Medulla oblongata (tissue), 1 donor: ENCODE measurements around the gene TBL1X.
A peak's percentile ranks its signal among the peaks of the same experiment; 100 is the strongest.

Experiments used
- DNase-seq: peaks from one replicate; pipeline ENCODE4 v3.0.0-alpha.2; 2015; ENCODE audit errors: extremely low spot score

The TBL1X gene

DNA sequence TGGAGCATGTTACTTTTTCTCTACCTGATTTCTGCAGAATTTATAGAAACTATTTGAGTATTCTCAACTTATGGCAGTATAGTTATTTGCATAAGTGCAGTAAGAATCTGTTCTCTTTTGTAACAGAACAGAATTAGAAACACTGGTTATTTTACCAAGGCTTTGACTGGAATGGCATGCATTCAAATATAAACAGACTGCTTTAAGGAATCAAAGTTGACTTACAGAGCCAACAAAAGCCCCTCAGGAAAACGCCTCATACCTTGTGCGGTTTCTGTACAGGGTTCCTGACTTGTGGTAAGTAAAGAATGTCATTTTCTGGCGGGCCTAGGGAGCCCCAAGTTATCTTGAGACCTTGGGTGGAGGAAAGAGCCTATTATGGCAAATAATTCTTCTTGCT, 203.7 kb downstream of the TBL1X start:
- DNase-seq: no peak

DNA sequence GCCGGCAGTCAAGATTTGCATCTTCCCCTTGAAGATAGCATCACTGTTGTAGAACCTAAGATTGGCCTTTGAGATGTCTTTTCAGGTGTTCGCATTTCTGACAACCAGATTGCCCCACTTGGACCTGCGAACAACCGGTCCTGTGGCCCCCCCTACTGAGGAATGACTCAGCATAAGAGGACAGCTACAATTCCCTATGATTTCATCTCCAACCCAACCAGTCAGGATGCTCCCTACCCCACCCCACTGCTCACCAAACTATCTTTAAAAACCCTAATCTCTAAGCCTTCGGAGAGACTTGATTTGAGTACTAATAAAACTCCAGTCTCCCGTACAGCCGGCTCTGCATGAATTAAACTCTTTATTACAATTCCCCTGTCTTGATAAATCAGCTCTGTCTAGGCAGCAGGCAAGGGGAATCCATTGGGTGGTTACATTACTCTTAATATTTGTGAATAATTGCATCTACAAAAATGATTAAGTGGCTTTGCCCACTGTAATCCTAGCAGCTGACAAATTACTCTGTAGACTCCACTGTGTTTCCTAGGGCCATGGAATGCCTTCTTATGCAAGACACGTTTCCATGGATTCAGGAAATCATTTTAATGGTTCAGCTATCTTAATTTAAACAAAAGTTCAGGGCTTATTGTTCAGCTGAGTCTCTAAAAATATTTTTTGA, 205.4 kb downstream of the TBL1X start:
- no peak for DNase-seq

DNA sequence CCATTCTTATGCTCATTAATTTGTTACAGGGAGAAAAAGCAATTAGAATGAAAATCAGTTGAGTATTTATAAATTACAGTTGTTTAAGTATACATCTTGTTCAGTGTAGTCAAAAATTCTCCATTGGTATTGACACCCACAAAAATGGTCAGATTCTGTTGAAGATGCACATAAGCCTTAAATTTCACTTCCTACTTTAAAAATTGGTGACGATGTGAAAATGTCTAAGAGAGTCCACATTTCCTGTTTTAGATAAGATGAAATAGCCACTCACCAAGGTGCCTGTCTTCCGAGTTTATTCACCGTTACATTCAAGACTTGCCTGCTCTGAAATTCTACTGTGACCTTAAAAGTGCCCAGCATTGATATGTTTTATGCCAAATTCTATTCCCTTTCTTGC, 207.1 kb downstream of the TBL1X start:
- no peak for DNase-seq

DNA sequence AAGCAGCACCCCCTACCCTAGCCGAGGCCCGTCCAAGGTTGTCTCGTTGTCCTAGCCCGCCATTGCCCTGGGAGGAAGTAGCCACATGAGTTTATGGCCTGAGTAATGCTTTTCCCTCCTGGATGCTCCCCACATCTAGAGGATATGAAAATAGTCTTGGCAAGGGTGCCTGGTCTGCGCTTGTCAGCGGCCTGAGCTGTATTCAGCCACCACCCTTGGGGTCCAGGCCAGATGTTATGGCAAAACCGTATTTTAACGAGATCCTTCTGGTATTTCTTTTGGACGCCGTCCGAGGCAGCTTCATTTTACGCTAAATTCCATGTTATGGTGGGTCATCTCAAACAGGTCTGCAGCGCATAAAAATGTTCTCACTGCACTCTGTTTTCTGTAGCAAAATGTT, 211.4 kb downstream of the TBL1X start:
- no peak for DNase-seq

DNA sequence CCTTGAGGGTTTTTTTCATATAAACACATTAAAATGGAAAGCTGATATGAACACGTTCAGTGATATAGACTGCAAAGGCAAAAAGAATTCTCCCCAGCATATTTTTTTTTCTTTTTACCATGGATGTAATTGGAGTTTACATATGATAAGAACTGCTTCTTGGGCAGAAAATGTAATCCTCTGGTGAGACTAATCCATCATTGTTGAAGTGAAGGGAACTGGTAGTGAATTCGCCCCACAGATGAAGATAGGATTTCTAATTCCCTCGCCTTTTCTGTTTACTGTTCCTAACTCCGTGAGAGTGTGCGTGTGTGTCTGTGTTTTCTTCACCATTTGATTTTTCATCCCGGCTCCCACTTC, 211.9 kb downstream of the TBL1X start:
- DNase-seq: no peak

DNA sequence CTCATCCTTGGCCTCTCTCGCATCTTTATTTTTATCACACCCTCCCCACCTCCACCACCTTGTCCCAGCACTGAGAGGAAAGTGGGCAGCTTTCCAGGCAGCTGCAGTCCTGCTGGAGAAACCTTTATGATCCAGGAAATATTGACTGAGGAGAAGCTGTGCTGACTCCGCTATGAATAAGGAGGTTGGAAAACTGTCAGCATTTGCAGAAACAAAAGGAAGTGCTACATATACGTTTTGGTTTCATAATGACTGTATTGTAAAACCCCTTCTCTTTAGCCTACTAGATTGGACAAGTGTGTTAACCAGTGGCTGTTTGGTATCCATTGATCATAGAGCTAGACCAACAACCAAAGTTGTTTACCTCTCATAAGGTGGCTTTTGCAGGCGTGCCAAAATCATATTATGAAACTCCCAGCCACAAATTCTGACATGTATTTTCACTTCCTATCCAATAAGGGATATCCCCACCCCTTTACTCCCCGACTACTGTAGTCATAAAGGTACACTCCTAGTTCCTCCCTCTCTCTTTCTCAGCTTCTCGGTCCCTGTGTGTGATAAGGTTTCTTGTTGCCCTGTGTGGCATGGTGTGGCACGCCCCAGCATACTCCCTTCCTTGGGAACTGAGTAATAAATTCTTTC, 212.4 kb downstream of the TBL1X start:
- DNase-seq: peak; percentile 20

DNA sequence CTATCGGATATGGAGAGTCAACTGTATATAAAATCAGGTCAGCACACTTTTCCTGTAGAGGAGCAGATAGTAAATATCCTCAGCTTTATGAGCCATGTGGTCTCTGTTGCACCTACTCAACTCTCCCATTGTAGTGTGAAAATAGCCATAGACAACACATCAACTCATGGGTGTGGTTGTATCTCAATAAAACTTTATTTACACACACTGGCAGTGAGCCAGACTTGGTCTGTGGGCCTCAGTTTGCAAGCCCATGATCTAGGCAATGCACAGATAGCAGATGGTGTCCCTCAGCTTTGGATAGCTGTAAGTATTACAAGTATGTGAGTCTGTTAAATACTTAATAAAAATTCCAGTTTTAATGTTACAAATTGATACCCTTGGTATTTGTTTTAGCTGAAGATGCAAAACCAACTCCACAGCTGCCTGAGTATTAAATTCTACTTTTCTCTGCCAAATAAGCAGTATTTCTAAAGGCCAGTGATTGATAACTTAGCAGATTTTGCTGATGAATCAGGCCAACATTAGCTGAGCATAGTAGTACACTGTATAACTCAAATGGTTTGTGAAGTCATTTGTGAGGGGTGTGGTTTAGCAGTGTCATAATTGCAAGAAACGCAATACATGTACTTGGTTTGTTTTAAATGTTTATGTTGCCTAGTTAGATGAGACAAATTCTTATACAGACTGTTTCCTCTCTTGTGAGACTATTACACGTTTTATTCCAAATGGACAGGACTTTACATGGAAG, 213.5 kb downstream of the TBL1X start:
- no peak for DNase-seq

DNA sequence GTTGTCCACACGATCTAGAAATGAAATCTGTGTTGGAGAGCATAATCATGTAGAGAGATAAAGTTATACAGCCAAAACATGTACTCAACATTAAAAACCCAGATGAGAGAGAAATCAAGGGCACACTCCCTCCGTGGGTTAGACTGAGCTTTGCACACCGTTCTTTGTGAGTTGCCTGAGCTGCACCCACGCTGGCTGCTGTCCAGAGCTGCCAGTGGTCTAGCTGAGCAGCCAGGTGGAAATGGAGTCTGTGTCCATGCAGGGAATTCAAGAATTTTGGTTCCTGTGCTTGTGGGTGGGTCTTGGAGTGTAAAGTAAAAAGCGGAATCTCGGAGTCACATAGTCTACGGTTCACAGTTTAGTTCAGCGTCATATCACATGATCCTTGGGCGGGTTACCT, 216.2 kb downstream of the TBL1X start:
- no peak for DNase-seq

DNA sequence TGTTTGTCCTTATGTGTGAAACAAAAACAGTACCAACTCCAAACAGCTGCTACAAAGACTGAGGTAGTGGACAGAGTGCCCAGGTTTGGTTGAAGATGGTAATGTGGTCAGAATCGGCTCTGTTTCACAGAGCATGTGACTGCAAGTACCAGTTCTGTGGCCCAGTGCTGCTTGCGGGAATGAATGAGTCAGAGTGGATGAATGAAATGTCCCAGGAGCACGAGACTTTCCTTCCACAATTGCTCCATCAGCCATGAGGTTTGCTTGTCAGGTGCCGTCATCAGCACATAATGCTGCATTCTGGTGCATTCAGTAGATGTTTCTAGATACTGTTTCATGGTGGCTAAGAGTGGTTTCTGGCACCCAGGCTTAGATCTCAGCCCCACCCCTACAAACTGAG, 216.6 kb downstream of the TBL1X start:
- DNase-seq: no peak

DNA sequence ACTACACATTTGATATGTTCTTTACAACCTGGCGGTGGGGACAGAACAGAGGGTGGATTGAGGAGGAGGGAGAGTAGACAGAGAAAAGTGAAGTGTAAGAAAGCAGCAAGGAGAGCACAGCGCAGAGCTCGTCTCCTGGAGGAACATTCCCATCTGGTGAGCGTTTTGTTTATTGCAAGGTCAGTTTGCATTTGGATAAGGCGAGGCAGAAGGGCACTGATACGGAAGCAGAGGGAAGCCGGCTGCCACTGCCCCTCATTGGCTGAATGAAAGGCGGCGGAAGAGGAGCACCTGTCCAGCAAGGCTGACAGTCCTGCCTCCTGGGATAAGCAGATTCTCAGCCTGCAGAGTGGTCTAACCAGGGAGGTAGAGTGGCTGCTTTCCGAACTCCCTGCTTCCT, 217.6 kb downstream of the TBL1X start:
- no peak for DNase-seq

DNA sequence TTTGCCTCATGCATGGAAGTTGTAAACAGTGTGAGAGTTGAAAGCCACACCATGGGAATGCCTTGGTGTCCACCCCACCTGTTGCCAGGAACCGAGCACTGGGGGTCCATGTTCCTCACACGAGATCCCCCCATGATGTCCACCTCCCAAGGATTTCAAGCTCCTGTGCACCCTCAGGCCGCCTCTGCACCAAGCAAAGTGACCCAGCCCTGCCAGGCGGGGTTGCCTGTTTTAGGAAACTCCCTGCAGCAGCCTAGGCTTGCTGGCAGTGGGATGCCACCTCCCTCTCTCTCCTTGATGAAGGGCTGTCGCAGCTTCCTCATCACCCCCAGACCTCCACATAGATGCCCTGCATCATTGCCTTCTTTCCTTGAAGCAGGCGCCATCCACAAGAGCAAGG, 218.0 kb downstream of the TBL1X start:
- no peak for DNase-seq

DNA sequence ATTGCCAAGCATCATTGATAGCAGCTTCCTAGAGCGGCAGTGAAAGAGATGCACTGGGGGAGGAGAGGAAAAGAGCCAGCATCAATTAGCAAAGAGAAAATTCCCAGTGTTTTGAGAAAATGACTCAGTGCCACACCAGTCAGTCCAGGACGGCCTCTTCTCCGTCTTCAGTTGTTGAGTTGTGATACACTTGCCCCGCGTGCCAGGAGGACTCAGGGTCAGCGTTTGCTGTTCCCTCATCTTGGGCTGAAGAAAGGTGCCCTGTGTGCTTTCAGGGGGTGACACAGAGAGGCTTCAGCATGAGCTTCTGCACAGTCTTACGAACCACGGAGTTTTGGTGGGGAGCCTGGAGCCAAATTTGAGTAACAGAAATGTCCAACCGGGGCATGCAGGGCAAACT, 218.5 kb downstream of the TBL1X start:
- DNase-seq: no peak

DNA sequence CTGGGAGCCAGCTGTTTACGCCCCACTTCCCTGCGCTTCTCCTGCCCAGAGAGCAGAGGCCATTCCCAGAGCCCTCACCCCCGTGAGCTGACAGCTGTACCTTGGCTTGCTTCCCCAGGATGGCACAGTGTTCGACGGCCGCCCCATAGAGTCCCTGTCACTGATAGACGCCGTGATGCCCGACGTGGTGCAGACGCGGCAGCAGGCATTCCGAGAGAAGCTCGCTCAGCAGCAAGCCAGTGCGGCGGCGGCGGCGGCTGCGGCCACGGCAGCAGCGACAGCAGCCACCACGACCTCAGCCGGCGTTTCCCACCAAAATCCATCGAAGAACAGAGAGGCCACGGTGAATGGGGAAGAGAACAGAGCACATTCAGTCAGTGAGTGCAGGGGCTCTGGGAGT, 223.0 kb downstream of the TBL1X start:
- DNase-seq: no peak

DNA sequence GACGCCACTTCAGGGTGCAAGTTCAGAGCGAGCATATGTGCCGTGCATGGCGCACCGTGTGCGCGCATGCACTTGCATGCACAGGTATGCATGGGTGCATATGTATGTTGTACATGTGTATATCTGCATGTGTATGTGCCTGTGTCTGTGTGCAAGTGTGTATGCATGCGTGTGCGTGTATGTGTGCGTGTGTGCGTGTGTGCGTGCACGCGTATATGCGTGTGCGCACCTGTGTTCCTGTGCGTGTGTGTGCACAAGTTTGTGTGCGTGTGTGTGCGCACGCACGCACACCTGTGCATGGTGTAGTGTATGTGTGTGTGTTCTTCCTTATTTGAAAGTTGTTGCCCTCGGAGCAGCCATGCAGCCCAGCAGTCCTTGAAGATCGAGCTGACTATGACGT, 224.0 kb downstream of the TBL1X start:
- DNase-seq: no peak

DNA sequence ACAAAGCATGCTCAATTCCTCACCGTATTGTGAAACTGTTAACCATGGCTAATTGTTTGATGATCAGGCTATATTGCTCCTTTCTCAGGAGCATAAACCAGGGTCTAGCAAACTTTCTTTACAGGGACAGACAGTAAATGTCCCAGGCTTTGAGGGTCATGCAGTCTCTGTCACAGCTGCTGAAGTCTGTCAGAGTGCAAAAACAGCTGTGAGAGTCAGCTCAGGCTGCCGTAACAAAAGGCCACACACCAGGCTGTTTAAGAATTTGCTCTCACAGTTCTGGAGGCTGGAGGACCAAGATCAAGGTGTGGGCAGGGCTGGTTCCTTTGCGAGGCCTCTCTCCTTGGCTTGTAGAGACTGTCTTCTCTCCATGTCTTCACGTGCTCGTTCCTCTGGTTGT, 225.2 kb downstream of the TBL1X start:
- DNase-seq: no peak

DNA sequence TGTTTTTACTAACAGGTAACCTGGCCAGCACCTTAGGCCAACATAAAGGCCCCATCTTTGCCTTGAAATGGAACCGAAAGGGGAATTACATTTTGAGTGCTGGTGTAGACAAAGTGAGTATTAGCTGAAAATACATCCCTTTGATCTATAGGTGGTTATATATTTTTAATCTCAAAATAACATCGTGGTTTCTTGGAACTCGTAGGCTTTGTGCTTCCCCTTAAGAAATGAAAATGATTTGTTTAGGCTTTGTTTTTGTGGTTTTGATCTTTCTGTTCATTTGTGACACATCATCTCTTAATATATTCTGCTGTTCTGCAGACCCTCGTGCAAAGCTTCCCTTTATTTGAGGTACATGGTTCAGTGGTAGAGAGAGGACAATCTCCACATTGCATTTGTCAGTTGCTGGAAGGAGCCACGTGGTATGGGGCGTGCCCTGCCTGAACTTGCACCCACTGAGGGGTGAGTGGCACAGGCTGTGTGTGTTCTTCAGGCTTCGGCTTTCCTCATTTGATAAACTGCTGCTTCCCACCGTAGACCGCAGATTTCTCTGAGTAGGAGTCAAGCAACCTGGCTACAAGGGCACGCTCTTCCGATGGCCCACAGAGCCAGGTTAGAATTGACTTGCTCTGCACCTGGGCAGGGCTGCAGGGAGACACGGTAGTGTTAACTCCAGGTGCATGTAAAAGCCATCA, 228.6 kb downstream of the TBL1X start:
- no peak for DNase-seq

DNA sequence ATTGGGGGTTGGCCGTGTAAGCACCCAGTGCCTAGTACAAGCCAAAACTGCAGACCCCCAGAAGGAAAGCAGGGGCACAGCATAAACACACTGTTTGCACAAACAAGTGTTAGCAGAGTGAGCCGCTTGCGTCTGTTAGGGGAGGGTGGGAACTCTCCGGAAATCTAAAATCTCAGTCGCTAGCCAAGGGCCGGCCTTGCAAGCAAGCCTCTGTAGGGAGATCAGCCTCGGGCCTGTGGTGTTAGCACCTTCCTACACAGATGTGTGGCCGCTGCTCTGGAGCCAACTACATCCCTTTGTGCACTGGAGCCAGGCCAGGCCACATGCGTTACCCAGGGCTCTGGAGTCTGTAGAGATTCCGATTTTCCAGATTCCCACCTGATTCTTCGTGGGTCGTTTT, 233.7 kb downstream of the TBL1X start:
- DNase-seq: no peak

DNA sequence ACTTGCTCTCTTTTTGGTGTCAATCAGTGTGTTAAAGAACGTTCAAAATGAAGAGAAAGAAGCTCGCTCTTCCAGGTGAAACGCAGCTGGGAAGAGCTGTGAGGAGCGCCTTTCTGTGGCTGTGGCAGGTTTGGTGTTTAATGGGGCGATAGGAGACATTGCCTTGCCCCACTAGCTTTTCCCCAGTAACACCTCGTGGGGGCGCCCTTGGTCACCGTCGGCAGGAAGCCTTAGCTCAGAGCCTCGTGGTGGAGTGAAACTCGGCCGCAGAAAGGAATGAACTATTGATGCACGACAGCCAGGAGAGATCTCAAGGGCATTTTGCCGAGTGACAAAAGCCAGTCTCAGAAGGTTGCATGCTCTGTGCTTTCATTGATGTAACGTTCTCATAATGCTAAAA, 235.7 kb downstream of the TBL1X start:
- DNase-seq: no peak

DNA sequence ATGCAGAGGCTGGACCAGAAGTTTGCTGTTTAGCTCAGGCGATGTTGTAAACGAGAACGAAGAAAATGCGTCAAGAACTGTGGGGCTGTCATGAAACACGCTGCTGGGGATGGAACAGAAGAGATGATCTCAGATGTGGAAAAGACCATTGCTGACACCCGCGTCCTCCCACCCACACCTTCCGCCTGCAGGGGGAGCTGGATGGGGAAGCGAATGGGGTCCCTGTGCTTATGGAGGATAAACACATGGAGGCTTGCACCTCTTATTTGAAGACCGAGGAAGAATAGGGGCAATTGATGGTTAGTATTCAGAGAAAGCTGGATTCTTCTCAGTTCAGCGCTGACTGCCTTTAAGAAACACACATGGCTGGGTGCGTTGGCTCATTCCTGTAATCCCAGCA, 236.9 kb downstream of the TBL1X start:
- DNase-seq: no peak

DNA sequence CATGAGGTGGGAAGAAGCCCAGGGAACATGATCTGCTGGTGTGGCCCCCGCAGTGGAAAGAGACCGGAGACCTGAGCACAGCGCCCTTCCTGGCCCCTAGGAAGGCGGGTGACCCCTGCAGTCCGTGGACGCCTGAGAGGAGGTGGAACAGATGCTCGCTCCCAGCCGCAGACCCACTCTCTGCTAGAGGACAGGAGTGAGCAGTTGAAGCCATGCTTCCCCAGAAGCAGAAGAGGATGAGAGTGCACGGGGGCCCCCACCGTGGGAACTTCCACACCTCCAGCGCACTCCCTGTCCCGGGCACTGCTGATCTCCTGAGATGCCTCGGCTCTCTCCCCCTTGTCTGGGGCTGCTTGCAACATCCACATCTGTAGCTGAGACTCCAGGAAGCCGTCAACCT, 238.5 kb downstream of the TBL1X start:
- DNase-seq: no peak

DNA sequence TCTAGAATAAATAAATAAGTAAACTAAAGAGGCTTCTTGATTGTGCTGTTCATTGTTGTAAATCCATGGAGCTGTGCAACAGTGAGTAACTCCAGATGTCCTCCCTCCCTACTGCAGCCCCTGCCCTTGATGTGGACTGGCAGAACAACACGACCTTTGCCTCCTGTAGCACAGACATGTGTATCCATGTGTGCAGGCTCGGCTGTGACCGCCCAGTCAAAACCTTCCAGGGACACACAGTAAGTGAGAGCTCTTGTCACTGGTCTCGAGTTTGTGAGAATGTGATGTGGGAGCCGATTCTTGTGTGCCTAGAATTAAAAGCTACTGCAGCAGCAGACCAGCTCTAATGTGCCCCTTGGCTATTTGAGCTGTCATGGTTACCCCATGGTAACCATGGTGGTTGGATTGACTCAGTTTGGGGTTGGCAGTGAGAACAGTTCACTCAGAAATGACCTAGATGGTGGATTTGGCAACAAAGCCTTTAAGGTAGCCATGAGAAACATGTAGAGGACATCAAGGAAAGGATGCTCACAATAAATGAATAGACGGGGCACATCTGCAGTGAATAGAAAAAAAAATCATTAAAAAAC, 240.1 kb downstream of the TBL1X start:
- no peak for DNase-seq

DNA sequence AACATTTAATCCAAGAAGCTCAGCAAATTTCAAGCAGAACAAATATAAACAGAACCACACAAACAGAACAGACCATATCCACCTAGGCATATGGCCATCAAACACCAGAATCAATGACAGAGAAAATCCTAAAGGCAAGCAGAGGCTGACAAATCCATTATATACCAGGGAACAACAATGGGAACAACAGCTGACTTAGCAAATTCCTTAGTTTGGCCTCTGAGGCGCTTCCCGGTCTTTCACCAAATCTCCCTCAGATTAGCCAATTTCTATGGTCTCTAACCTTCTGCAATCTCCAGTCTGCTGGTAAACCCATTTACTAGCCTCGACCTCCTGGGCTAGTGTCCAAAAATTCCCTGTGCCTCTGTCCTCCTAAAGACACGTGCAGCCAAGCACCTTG, 241.6 kb downstream of the TBL1X start:
- DNase-seq: no peak
